ENCODE results near the gene MAPT. TPM values are rescaled to one million over a fixed set of nuclear protein-coding genes. Genes with fewer than 3 reads are reported as not detected.
"Not testable (repeated sequence)": the region's sequence is repeated elsewhere in the genome, so short reads cannot be mapped to it uniquely, and the experiment has no call there.

MAPT gene
- total RNA-seq, 1 donor from 2014 or later: 0.28 TPM

DNA sequence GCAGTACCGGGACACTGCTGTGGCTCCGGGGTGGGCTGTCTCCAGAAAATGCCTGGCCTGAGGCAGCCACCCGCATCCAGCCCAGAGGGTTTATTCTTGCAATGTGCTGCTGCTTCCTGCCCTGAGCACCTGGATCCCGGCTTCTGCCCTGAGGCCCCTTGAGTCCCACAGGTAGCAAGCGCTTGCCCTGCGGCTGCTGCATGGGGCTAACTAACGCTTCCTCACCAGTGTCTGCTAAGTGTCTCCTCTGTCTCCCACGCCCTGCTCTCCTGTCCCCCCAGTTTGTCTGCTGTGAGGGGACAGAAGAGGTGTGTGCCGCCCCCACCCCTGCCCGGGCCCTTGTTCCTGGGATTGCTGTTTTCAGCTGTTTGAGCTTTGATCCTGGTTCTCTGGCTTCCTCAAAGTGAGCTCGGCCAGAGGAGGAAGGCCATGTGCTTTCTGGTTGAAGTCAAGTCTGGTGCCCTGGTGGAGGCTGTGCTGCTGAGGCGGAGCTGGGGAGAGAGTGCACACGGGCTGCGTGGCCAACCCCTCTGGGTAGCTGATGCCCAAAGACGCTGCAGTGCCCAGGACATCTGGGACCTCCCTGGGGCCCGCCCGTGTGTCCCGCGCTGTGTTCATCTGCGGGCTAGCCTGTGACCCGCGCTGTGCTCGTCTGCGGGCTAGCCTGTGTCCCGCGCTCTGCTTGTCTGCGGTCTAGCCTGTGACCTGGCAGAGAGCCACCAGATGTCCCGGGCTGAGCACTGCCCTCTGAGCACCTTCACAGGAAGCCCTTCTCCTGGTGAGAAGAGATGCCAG is 117.6 kb downstream of the MAPT start:
- no peak overlapping the region for H3K4me3 Mint-ChIP-seq (ENCODE audit: unreplicated experiment)
- TF ChIP-seq, protein P1, sequence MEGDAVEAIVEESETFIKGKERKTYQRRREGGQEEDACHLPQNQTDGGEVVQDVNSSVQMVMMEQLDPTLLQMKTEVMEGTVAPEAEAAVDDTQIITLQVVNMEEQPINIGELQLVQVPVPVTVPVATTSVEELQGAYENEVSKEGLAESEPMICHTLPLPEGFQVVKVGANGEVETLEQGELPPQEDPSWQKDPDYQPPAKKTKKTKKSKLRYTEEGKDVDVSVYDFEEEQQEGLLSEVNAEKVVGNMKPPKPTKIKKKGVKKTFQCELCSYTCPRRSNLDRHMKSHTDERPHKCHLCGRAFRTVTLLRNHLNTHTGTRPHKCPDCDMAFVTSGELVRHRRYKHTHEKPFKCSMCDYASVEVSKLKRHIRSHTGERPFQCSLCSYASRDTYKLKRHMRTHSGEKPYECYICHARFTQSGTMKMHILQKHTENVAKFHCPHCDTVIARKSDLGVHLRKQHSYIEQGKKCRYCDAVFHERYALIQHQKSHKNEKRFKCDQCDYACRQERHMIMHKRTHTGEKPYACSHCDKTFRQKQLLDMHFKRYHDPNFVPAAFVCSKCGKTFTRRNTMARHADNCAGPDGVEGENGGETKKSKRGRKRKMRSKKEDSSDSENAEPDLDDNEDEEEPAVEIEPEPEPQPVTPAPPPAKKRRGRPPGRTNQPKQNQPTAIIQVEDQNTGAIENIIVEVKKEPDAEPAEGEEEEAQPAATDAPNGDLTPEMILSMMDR (IDR thresholded peaks at IDR 0.05; ENCODE audit: unreplicated experiment): no peak
- H3K36me3 Mint-ChIP-seq (ENCODE audit: low read depth, unreplicated experiment): no peaks in the 10 kb centered on the region
- H3K9me3 Mint-ChIP-seq (ENCODE audit: unreplicated experiment): no peaks in the 10 kb centered on the region
- H3K27me3 Mint-ChIP-seq (ENCODE audit: unreplicated experiment): peaks cover 1% of the 10 kb centered on the region
- no peaks in the 10 kb centered on the region for H3K4me1 Mint-ChIP-seq (ENCODE audit: unreplicated experiment)
- H3K27ac Mint-ChIP-seq (ENCODE audit: unreplicated experiment): no peak overlapping the region
- no peak for DNase-seq (ENCODE audit: low spot score)

DNA sequence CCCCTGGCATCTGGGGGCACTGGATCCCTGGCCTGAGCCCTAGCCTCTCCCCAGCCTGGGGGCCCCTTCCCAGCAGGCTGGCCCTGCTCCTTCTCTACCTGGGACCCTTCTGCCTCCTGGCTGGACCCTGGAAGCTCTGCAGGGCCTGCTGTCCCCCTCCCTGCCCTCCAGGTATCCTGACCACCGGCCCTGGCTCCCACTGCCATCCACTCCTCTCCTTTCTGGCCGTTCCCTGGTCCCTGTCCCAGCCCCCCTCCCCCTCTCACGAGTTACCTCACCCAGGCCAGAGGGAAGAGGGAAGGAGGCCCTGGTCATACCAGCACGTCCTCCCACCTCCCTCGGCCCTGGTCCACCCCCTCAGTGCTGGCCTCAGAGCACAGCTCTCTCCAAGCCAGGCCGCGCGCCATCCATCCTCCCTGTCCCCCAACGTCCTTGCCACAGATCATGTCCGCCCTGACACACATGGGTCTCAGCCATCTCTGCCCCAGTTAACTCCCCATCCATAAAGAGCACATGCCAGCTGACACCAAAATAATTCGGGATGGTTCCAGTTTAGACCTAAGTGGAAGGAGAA is 118.2 kb downstream of the MAPT start:
- no peaks in the 10 kb centered on the region for H3K36me3 Mint-ChIP-seq (ENCODE audit: low read depth, unreplicated experiment)
- no peaks in the 10 kb centered on the region for H3K4me1 Mint-ChIP-seq (ENCODE audit: unreplicated experiment)
- no peak for DNase-seq (ENCODE audit: low spot score)
- peaks cover 1% of the 10 kb centered on the region for H3K27me3 Mint-ChIP-seq (ENCODE audit: unreplicated experiment)
- H3K9me3 Mint-ChIP-seq (ENCODE audit: unreplicated experiment): no peaks in the 10 kb centered on the region
- TF ChIP-seq, protein P1 (IDR thresholded peaks at IDR 0.05; ENCODE audit: unreplicated experiment): no peak
- H3K27ac Mint-ChIP-seq (ENCODE audit: unreplicated experiment): no peak overlapping the region
- H3K4me3 Mint-ChIP-seq (ENCODE audit: unreplicated experiment): no peak overlapping the region

DNA sequence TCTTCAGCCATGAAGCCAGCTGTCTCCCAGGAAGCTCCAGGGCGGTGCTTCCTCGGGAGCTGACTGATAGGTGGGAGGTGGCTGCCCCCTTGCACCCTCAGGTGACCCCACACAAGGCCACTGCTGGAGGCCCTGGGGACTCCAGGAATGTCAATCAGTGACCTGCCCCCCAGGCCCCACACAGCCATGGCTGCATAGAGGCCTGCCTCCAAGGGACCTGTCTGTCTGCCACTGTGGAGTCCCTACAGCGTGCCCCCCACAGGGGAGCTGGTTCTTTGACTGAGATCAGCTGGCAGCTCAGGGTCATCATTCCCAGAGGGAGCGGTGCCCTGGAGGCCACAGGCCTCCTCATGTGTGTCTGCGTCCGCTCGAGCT is 118.8 kb downstream of the MAPT start:
- DNase-seq (ENCODE audit: low spot score): no peak
- Mint-ChIP-seq H3K36me3 (ENCODE audit: low read depth, unreplicated experiment) (no peaks in the 10 kb centered on the region), H3K27ac (ENCODE audit: unreplicated experiment) (no peak overlapping the region), H3K27me3 (ENCODE audit: unreplicated experiment) (peaks cover 1% of the 10 kb centered on the region), H3K4me1 (ENCODE audit: unreplicated experiment) (no peaks in the 10 kb centered on the region), H3K9me3 (ENCODE audit: unreplicated experiment) (no peaks in the 10 kb centered on the region), H3K4me3 (ENCODE audit: unreplicated experiment) (no peak overlapping the region)
- TF ChIP-seq, protein P1 (IDR thresholded peaks at IDR 0.05; ENCODE audit: unreplicated experiment): no peak

DNA sequence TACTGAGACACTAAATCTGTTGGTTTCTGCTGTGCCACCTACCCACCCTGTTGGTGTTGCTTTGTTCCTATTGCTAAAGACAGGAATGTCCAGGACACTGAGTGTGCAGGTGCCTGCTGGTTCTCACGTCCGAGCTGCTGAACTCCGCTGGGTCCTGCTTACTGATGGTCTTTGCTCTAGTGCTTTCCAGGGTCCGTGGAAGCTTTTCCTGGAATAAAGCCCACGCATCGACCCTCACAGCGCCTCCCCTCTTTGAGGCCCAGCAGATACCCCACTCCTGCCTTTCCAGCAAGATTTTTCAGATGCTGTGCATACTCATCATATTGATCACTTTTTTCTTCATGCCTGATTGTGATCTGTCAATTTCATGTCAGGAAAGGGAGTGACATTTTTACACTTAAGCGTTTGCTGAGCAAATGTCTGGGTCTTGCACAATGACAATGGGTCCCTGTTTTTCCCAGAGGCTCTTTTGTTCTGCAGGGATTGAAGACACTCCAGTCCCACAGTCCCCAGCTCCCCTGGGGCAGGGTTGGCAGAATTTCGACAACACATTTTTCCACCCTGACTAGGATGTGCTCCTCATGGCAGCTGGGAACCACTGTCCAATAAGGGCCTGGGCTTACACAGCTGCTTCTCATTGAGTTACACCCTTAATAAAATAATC is 119.3 kb downstream of the MAPT start:
- peaks cover 1% of the 10 kb centered on the region for H3K27me3 Mint-ChIP-seq (ENCODE audit: unreplicated experiment)
- no peaks in the 10 kb centered on the region for H3K9me3 Mint-ChIP-seq (ENCODE audit: unreplicated experiment)
- TF ChIP-seq, protein P1 (IDR thresholded peaks at IDR 0.05; ENCODE audit: unreplicated experiment): no peak
- no peak overlapping the region for H3K27ac Mint-ChIP-seq (ENCODE audit: unreplicated experiment)
- H3K36me3 Mint-ChIP-seq (ENCODE audit: low read depth, unreplicated experiment): no peaks in the 10 kb centered on the region
- no peak for DNase-seq (ENCODE audit: low spot score)
- no peak overlapping the region for H3K4me3 Mint-ChIP-seq (ENCODE audit: unreplicated experiment)
- H3K4me1 Mint-ChIP-seq (ENCODE audit: unreplicated experiment): no peaks in the 10 kb centered on the region

DNA sequence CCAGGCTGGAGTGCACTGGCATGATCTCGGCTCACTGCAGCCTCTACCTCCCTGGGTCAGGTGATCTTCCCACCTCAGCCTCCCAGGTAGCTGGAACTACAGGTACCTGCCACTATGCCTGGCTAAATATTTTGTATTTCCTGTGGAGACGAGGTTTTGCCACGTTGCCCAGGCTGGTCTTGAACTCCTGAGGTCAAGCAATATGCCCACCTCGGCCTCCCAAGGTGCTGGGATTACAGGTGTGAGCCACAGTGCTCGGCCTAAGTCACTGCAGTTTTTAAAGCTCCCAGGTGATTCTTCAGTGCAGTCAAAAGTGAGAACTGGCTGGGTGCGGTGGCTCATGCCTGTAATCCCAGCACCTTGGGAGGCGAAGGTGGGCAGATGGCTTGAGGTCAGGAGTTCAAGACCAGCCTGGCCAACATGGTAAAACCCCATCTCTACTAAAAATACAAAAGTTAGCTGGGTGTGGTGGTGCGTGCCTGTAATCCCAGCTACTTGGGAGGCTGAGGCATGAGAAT is 125.1 kb downstream of the MAPT start:
- not testable (repeated sequence) for H3K4me3 Mint-ChIP-seq (ENCODE audit: unreplicated experiment); H3K27ac Mint-ChIP-seq (ENCODE audit: unreplicated experiment); H3K4me1 Mint-ChIP-seq (ENCODE audit: unreplicated experiment); DNase-seq (ENCODE audit: low spot score); H3K9me3 Mint-ChIP-seq (ENCODE audit: unreplicated experiment); H3K36me3 Mint-ChIP-seq (ENCODE audit: low read depth, unreplicated experiment); H3K27me3 Mint-ChIP-seq (ENCODE audit: unreplicated experiment)
